ENCODE data around the gene EEPD1.
A peak's percentile ranks its signal among the peaks of the same experiment; 100 is the strongest.

The EEPD1 gene

DNA sequence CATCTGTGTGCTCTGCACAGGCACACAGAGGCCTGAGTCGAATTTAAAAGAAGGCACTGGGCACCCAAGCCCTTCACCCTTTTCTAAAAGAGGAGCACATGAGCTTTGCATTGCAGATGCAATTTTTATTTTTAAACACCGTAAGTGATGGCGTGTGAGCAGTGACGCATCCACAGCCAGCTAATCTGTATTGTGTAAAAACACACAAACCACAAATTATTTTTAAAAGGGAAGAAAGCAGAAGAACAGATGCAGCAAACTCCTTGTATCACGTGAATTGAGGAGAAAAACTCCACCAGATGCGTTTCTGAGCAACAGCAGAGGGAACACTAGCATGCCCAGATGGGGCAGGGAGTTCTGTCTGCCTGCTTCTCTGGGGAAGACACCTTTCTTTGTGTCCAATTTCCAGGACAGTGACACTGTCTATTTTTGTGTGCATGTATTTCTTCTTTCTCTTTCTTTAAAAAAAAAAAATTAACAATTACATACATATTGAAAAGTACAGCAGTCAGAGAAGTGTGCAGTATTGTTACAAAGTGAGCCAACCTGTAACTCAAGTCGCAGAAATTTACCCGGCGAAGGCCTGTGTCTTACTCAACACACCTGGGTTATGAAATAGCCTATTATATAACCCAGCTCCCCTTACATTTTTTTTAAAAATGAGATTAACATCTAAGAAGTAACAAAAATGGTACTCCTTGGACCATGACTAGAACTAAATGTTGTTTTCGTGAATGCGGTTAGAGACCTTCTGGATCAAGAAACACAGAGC, 39.2 kb downstream of the EEPD1 start:
- no peak for DNase-seq

DNA sequence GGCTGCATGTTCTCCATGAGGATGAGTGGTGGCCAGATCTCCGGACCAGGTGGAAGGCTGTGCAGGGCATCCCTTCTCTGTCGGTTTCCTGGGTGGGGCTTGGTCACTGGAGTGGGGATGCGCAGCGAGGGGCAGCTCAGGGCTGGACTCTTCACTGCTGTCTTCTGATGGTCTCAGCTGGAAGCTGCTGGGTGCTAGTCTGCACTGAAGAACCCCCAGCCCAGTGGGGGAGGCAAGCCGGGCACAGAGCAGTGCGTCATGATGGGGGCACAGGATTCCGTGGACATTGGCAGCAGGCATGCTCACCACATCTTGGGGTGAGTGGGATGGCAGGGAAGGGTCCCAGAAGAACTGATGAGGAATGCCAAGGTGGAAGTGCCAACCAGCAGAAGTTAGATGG, 39.8 kb downstream of the EEPD1 start:
- DNase-seq, result no peak

- DNase-seq, result no peak
Observed at GRCh38 chr7:36198854-36199266, 45.8 kb downstream of the EEPD1 start.

DNA sequence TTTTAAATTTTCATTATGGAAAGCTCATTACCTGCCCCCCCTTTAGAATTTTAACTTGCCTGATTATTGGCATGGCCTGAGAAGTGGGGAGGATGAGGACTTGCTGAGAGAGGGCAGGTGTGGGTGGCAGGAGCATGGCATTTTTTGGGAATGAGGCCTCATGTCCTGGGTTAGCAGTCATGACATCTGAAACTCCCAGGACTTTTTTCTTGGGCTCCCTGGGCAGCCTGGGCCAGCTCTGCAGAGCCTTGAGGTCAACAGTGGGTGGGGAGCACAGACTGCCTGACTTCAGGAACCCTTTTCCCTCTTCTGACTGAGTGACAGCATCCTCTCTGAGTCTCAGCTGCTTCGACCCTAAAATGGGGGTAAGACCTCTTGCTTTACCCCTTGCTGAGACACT, 46.3 kb downstream of the EEPD1 start:
- no peak for DNase-seq

GRCh38 chr7:36201122-36201723, 48.2 kb downstream of the EEPD1 start:
- no peak for DNase-seq

- no peak for DNase-seq
Observed at GRCh38 chr7:36202398-36202797, 49.3 kb downstream of the EEPD1 start.

- DNase-seq, result no peak
Observed at GRCh38 chr7:36203071-36203790, 50.2 kb downstream of the EEPD1 start.

- no peak for DNase-seq
Observed at GRCh38 chr7:36204044-36204663, 51.1 kb downstream of the EEPD1 start.

DNA sequence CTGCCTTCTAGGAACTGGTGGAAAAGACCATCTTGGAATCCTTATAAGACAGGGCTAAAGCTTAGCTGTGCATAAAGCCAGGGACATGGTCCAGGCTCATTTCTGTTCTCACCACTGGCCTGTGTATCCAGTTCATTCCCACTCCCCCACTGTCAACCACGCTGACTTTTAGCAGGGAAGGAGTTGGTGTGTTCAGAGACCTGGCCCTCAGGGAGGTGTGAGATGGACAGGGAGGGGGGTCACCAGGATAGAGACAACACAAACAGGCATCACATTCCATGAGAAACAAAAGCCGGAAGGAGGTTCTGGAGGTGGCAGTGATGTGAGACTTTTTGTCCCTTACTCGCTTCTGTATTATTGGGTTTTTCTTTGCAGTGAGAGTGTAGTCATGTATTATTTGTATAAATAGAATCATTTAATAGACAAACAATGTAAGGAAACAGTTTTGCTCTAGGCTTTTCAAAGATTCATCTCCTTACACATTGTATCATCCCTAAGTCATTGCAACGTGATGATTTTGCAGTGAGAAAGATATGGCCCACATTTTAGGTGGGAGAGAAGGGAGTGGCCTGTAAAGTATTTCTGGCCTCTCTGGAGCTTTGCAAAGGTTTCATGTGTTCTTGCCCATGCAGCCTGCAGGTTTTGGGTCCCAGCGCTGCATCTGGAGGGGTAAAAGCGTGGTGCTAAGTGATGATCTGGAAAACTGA, 52.0 kb downstream of the EEPD1 start:
- DNase-seq, result no peak

DNA sequence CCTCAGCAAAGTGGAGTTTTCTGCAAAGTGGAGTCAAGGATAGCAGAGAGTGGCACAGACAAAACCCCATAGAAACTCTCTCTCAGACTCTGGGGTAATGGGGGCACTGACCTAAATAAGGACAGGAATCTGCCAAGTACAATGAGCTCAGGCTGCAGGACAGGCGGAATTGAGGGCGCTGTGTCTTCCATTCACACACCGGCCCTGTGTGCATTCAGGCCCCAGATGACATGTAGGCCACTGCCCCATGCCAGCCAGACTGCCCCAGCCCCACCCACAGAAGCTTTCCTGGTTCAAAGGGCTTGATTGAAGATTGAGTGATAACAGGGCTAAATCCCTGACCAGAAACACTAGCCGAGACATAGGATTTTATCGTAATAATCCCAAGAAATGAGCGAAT, 52.7 kb downstream of the EEPD1 start:
- no peak for DNase-seq

GRCh38 chr7:36207451-36208291, 54.6 kb downstream of the EEPD1 start:
- peak; percentile 8 for DNase-seq

DNA sequence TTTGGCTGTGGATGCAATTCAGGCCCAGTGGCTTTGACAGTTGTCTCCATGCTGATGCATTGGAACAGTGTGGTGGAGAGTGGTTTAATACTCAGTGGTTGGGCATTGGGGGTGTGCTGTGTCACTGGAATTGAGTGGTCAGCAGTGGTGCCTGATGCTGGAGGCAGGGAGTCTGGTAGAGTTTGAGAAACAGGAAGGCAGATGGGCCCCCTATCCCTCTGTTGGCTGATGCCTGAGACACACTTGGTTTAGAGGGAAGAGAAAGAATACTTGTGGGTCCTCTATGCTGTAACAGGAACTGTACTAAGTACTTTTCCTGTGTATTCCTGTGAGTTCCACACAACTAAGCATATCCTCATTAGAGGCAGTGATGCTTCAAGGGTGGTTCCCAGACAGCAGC, 55.4 kb downstream of the EEPD1 start:
- no peak for DNase-seq

DNA sequence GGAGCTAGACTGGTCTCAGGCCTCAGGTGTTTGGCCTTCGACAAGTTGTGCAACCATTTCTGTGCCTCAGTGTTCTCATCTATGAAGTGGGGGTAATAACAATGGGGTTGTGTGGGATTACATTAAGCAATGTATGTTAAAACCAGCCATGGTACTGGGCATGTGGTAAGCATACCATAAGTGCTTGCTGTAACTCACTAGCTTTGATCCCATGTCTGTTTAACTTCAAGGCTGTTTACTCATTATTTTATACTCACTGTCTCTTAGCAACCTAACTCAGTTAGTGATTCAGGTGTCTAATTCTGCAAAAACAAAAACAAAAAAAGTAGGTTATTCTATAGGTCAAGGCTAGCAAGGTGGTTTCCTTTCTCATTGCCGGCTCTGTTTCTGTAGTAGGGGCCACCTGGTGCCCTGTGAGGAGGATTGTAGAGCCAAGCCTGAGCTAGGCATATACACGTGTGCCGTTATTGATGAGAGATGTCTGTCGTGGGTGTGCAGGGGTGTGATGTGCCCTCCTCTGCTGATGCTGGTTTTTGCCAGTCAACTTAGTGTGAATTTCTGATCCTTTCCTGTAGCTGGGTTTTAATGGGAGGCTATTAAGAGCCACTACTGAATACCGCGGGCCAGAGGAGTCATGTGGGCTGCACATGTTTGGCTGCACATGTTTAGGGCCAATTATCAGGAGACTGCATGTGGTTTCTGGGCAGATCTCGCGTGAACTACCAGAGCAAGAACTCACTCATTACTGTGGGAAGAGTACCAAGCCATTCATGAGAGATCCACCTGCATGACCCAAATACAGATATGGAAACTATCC, 56.2 kb downstream of the EEPD1 start:
- peak; percentile 15 for DNase-seq

DNA sequence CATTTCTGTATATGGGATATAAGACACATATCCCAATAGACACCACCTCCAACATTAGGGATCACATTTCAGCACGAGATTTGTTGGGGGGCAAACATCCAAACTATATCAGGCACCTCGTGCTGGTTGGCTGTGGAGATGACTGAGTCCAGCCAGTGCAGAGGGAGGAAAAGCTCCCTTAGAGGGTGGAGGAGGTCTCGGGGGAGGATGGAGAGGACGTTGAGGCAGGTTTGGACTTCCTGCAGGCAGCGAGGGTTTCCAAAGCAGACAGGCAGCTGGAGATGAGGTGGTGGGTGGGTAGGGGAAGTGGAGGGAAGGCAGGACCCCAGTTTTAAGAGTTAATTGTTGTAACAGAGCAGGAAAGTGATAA, 56.7 kb downstream of the EEPD1 start:
- DNase-seq, result no peak

DNA sequence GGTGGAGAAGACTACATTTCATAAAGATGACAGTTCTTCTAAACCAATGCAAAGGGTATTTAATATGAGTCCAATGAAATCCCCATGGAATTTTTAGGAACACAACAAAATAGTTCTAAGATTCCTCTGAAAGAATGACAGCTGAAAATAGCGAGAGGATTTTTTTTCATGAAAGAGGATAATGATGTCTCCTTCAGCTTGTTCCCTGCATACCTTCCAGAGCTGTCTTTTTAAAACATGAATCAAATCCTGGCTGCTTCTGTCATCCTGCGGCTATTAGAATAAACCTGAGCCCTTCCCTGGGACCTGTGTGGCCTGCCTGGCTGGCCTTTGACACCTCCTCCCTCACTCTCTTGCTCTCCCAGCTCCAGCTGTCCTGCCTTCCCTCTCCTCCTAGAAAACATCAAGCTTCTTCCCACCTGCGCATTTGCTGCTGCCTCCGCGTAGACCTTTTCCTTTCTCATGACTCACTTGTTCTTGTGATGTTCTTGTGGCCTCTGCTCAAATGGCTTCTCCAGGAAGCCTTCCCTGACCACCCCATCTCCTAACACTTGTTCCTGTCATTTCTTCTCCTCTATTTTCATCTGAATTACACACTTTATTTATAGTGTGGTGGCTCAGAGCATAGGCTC, 57.4 kb downstream of the EEPD1 start:
- DNase-seq, result no peak

DNA sequence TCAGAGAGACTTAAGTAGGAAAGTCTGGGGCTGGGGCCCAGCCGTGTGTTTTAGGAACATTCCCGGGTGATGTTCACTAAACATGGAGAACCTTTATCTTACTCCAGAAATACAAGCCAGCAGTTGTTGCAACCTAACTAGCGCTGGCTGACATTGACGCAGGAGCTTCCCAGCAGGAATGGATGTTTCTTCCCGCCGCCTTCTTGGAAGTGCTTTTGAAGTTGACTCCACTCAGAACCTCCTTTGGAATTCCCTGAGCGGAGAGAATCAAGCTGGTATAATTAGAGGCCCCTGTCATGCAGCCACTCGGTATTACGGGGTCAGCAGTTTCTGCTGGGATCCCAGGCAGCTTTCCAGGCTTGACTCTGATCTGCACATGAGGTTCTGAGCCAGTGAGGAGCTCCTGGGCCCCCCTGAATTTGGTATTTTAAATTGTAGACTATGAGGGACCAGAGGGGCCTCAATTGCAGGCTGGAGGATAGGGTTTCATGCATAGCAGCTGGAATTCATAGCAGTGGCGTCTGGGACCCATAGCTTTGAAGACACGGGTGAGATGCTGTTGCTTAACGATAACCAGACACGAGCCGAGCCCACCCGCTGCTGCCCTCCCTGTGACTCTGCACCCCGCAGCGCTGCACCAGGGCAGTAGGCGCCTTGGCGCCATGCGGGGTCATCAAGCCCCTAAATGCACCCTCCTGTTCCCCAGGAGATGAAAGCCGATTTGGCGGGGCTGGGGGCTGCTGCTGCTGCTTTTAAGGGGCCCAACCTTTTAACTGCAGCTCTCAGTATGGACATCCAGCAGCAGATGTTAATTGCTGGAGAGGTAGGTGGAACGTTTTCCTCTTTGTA, 61.8 kb downstream of the EEPD1 start:
- DNase-seq, result no peak

GRCh38 chr7:36215457-36215765, 62.4 kb downstream of the EEPD1 start:
- DNase-seq, result no peak

DNA sequence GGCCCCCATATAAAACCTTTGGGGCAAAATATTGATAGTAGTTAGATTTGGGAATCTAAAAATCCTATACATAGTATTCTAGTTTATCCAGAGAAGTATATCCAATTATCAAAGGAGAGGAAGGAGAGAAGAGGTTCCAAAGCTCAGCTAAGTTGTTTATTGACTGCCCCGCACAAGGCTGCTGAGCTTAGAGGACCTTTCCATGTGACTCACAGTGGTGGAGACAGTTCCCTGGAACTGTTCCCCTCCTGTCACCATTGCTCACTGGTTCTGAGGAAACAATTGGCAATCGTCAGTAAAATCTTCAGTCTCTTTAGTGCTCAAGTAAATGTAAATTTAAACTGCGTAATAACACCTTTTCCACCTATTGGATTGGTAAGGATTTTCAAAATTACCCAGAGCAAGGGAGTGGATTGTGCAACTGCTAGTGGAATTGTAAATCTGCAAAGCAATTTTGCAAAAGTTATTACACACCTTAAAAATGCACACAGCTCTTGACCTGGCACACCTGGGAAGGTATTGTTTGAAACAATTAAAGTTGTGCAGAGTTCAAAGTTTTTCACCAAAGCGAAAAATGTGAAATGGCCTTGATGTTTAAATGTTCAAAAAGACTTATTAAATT, 63.1 kb downstream of the EEPD1 start:
- no peak for DNase-seq

DNA sequence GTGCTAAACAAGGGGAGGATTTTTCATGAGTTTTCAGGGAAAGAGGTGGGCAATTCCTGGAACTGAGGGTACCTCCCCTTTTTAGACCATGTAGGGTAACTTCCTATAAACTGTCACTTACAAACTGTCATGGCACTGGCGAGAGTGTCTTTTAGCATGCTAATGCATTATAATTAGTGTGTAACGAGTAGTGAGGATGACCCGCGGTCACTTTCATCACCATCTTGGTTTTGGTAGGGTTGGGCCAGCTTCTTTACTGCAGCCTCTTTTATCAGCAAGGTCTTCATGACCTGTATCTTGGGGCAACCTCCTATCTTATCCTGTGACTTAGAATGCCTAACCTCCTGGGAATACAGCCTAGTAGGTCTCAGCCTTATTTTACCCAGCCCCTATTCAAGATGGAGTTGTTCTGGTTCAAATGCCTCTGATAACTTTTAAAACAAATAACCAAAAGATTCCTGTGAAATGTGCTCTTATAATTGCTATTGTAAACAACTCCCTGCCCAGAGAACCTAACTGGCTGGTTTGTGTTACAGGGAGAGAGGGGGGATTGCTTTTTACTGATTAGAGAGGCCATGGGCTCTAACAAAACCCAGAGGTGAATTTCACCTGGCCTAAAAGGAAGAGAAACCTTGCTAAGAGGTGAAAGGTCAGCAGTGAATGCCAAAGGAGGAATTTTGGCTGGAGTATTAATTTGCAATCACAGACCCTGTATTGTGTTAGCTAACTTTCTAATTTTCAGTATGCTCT, 64.3 kb downstream of the EEPD1 start:
- DNase-seq, result no peak
